A549 (cell line): ENCODE measurements around the gene FAR1. TPM values are rescaled to one million over a fixed set of nuclear protein-coding genes. Genes with fewer than 3 reads are reported as not detected.
"Not testable (repeated sequence)": the region's sequence is repeated elsewhere in the genome, so short reads cannot be mapped to it uniquely, and the experiment has no call there.

ENCODE experiments used
- ATAC-seq, 2 experiments: fragments of 200-7000 bp in 1 of 2; fragments of >200 bp in 1 of 2; cut with Nextera tagmentation in 1 of 2; cut with Tn5 transposase in 1 of 2; 3 replicates each; pipeline versions ENCODE4 v1.8.0 to v1.9.1; 2018 to 2020; ENCODE audit warnings: mild to moderate bottlenecking in 1 of 2, moderate library complexity in 1 of 2
- CTCF ChIA-PET: fragments of 300-600 bp; sonication (Branson Sonifier 250); formaldehyde crosslinking; extraction: SDS; loops from one replicate; lab custom pipeline; 2021; ENCODE audit warnings: antibody characterized with exemption, inconsistent platforms; lab: Yijun Ruan, JAX
- POLR2A ChIA-PET: fragments of 350-600 bp; formaldehyde crosslinking; extraction: SDS; loops from one replicate; lab custom pipeline; 2021; ENCODE audit warnings: antibody characterized with exemption, inconsistent platforms; lab: Yijun Ruan, JAX
- DNase-seq, 2 experiments: peaks; one replicate each; pipeline versions ENCODE4 v3.0.0 to v3.0.0-alpha.2; 2011 to 2016; ENCODE audit warnings: low read depth in 1 of 2, low spot score in 1 of 2
- FAIRE-seq: peaks from 2 replicates; lab custom pipeline; 2011; peaks lifted over from hg19 to GRCh38; lab: Jason Lieb, UNC
- H3K27ac ChIP-seq, 2 experiments: fragments of >200 bp; sonication (Bioruptor Twin); formaldehyde crosslinking; 3 replicates each; pipeline ENCODE4 v1.5.1; 2016 to 2017
- H3K4me1 ChIP-seq: fragments of >200 bp; sonication (Bioruptor Twin); formaldehyde crosslinking; 3 replicates; pipeline ENCODE4 v1.6.1; 2016
- H3K4me2 ChIP-seq: fragments of >200 bp; sonication (Bioruptor Twin); formaldehyde crosslinking; 3 replicates; pipeline ENCODE4 v1.6.1; 2016
- H3K4me3 ChIP-seq: fragments of >200 bp; sonication (Bioruptor Twin); formaldehyde crosslinking; 3 replicates; pipeline ENCODE4 v1.5.1; 2016
- H3K9me3 ChIP-seq: fragments of >200 bp; sonication (Bioruptor Twin); formaldehyde crosslinking; 3 replicates; pipeline ENCODE4 v1.6.1; 2016
- BHLHE40 ChIP-seq: IDR thresholded peaks from 2 replicates; pipeline ENCODE4 v1.6.1; 2012; ENCODE audit warnings: low read depth, low read length, inconsistent platforms
- CBX2 ChIP-seq: fragments of 200-600 bp; sonication (generic); IDR thresholded peaks from 2 replicates; pipeline ENCODE4 v1.6.1; 2016; ENCODE audit warnings: low read depth, mild to moderate bottlenecking, borderline replicate concordance
- CEBPB ChIP-seq, 2 experiments: fragments of >200 bp in 1 of 2; sonication (Bioruptor Twin) in 1 of 2; formaldehyde crosslinking in 1 of 2; IDR thresholded peaks; 2 replicates each; pipeline ENCODE4 v1.6.1; 2012 to 2016
- EHMT2 ChIP-seq: fragments of 200-600 bp; sonication (generic); IDR thresholded peaks from 2 replicates; pipeline ENCODE4 v1.6.1; 2016; ENCODE audit warnings: antibody characterized with exemption, low read depth, mild to moderate bottlenecking, moderate library complexity
- FOSB ChIP-seq: fragments of 250-450 bp; sonication (Bioruptor Pico); IDR thresholded peaks from 2 replicates; pipeline ENCODE4 v1.5.0; 2020; ENCODE audit warnings: mild to moderate bottlenecking, moderate library complexity
- FOSL2 ChIP-seq, 2 experiments: fragments of 450-650 bp in 1 of 2; fragments of >200 bp in 1 of 2; sonication (Bioruptor Twin) in 1 of 2; formaldehyde crosslinking; IDR thresholded peaks; 2 replicates each; pipeline versions ENCODE4 v1.5.0 to v1.6.1; 2016 to 2020; ENCODE audit warnings: mild to moderate bottlenecking in 1 of 2, moderate library complexity in 1 of 2
- FOXS1 ChIP-seq: fragments of 250-450 bp; sonication (Bioruptor Pico); IDR thresholded peaks from 2 replicates; pipeline ENCODE4 v1.5.0; 2020; ENCODE audit warnings: mild to moderate bottlenecking, moderate library complexity
- HEYL ChIP-seq: fragments of 250-450 bp; sonication (Bioruptor Pico); IDR thresholded peaks from 2 replicates; pipeline ENCODE4 v1.8.0; 2021; ENCODE audit warnings: mild to moderate bottlenecking, moderate library complexity
- KDM1A ChIP-seq: fragments of 200-600 bp; sonication (generic); IDR thresholded peaks from 2 replicates; pipeline ENCODE4 v1.6.1; 2016; ENCODE audit warnings: low read depth, mild to moderate bottlenecking
- KDM5A ChIP-seq: fragments of 200-600 bp; sonication (generic); IDR thresholded peaks from 2 replicates; pipeline ENCODE4 v1.6.1; 2016; ENCODE audit warnings: antibody characterized with exemption, mild to moderate bottlenecking
- NFE2L2 ChIP-seq: fragments of 150-350 bp; conservative IDR thresholded peaks from 2 replicates; pipeline ENCODE4 v1.6.1; 2014; ENCODE audit warnings: low read length
- NPAS2 ChIP-seq: fragments of 250-450 bp; sonication (Bioruptor Pico); IDR thresholded peaks from 2 replicates; pipeline ENCODE4 v1.8.0; 2022; ENCODE audit warnings: mild to moderate bottlenecking, moderate library complexity, borderline replicate concordance
- RAD21 ChIP-seq, 2 experiments: fragments of >200 bp in 1 of 2; sonication (Bioruptor Twin) in 1 of 2; formaldehyde crosslinking in 1 of 2; IDR thresholded peaks in 1 of 2; conservative IDR thresholded peaks in 1 of 2; 2 replicates in 1 of 2; 3 replicates in 1 of 2; pipeline ENCODE4 v1.6.1; 2012 to 2018; ENCODE audit warnings: inconsistent platforms in 1 of 2
- RNF2 ChIP-seq: fragments of 200-600 bp; sonication (generic); IDR thresholded peaks from 2 replicates; pipeline ENCODE4 v1.6.1; 2016; ENCODE audit warnings: low read depth, mild to moderate bottlenecking, antibody characterized with exemption, moderate library complexity, borderline replicate concordance
- TP53 ChIP-seq: fragments of 250-450 bp; sonication (Bioruptor Pico); IDR thresholded peaks from 2 replicates; pipeline ENCODE4 v1.5.0; 2021; ENCODE audit warnings: mild to moderate bottlenecking, moderate library complexity
- ZC3H11A ChIP-seq: fragments of 450-650 bp; IDR thresholded peaks from 2 replicates; pipeline ENCODE4 v1.6.1; 2014; ENCODE audit warnings: antibody characterized with exemption, mild to moderate bottlenecking
- ZFP36 ChIP-seq: fragments of 450-650 bp; IDR thresholded peaks from 2 replicates; pipeline ENCODE4 v1.6.1; 2014; ENCODE audit warnings: borderline replicate concordance; ENCODE audit not compliant: partially characterized antibody
- ZSCAN20 ChIP-seq: fragments of 250-450 bp; sonication (Bioruptor Pico); IDR thresholded peaks from 2 replicates; pipeline ENCODE4 v1.8.0; 2022; ENCODE audit warnings: mild to moderate bottlenecking, moderate library complexity
- WGBS: methylation state at CpG from one replicate; pipeline ENCODE4 v1.1.6; 2017; ENCODE audit errors: missing lambda C conversion rate; 5-methylcytosine and 5-hydroxymethylcytosine counted together
- polyA plus RNA-seq, 4 experiments: library from polyadenylated mRNA; depleted of rRNA in 3 of 4; stranded (reverse); fragments of >200 nt; fragmentation: RNase III in 1 of 4; extraction: RNeasy Plus Mini Kit Qiagen cat#74134 plus additional on column Dnase treatment in 1 of 4; gene quantifications; 2 replicates in 3 of 4; 3 replicates in 1 of 4; pipeline ENCODE4 v1.2.3, GENCODE V29; 2011 to 2017
- TF ChIP-seq, protein P1 (sequence below): fragments of >200 bp; sonication (Bioruptor Twin); formaldehyde crosslinking; IDR thresholded peaks from 2 replicates; pipeline ENCODE4 v1.6.1; 2016
- TF ChIP-seq, protein P2 (sequence below): IDR thresholded peaks from 2 replicates; pipeline ENCODE4 v1.6.1; 2012
- TF ChIP-seq, protein P3 (sequence below): fragments of 450-650 bp; IDR thresholded peaks from 2 replicates; pipeline ENCODE4 v1.6.1; 2014; ENCODE audit warnings: antibody characterized with exemption
- TF ChIP-seq, protein P4 (sequence below): IDR thresholded peaks from 2 replicates; pipeline ENCODE4 v1.6.1; 2012; ENCODE audit warnings: low read depth, borderline replicate concordance
- TF ChIP-seq, protein P5 (sequence below): fragments of 250-450 bp; sonication (Bioruptor Pico); IDR thresholded peaks from 2 replicates; pipeline ENCODE4 v1.5.0; 2021; ENCODE audit warnings: mild to moderate bottlenecking, moderate library complexity, borderline replicate concordance

FAR1 gene
- polyA plus RNA-seq, 2 of the 4 experiments (the other 2 are of a cell fraction), result 41.8 to 119 TPM

DNA sequence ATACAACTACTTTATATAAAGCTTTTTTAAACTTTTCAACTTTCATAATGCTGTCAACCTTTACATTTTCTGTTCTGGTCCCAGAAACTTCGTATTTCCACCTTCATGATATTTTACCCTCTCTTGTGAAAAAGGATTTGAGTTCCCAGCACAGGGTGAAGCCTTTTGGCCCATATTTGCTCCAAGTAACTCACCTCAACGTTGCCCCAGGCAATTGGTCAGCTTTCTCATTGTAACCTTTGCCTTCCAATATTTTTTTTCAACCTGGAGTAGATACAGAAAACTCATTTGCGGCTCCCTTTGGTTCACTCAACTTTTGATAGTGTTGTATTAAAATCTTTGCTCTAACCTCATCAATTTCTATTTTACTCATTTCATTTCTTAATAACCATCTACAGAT, 21.1 kb upstream of the FAR1 start:
- FAIRE-seq, result no peak
- Histone ChIP-seq H3K9me3 (no peaks in the 10 kb centered on the region), H3K4me3 (no peak overlapping the region), H3K4me2 (no peak overlapping the region)
- TF ChIP-seq CEBPB (IDR thresholded peaks at IDR 0.05) (no peak), KDM5A (no peak), EHMT2 (no peak), FOSB (CRISPR knock-in tag) (no peak), FOSL2 (IDR thresholded peaks at IDR 0.05) (no peak), FOSL2 (CRISPR knock-in tag; IDR thresholded peaks at IDR 0.05) (no peak), ZSCAN20 (CRISPR knock-in tag) (no peak)
- TF ChIP-seq, protein P1, sequence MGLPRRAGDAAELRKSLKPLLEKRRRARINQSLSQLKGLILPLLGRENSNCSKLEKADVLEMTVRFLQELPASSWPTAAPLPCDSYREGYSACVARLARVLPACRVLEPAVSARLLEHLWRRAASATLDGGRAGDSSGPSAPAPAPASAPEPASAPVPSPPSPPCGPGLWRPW, result no peak
- TF ChIP-seq, protein P2, sequence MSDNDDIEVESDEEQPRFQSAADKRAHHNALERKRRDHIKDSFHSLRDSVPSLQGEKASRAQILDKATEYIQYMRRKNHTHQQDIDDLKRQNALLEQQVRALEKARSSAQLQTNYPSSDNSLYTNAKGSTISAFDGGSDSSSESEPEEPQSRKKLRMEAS, result no peak
- TF ChIP-seq, all 56 proteins: peak for 0
- ChIA-PET POLR2A (no interaction called here), CTCF (interaction anchor here (0.6 kb wide), 2 partner anchors 10 to 652 kb away, joined by 3 read pairs; no protein-coding TSS in a partner anchor)
- Histone ChIP-seq H3K27ac (no peak overlapping the region), H3K4me1 (no peaks in the 10 kb centered on the region)
- DNase-seq, result no peak
- ATAC-seq, result no peak
- 30% methylated on average over 3 of the region's 3 CpGs for whole genome bisulfite sequencing

DNA sequence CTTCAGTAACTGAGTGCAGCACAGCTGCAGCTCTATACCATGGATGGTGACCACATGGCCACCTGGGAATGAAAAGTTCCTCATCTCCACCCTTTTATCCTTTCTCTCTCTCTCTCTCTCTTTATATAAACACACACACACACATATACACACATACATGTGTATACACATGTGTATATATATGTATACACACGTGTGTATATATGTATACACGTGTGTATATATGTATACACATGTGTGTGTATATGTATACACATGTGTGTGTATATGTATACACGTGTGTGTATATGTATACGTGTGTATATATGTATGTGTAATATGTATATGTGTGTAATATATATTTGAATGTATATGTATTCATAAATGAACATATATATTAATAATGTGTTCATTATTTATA, 18.8 kb upstream of the FAR1 start:
- TF ChIP-seq NPAS2 (CRISPR knock-in tag) (no peak), ZFP36 (no peak), NFE2L2 (no peak), ZC3H11A (no peak), TP53 (CRISPR knock-in tag) (no peak), FOXS1 (CRISPR knock-in tag) (no peak), BHLHE40 (no peak), CBX2 (no peak), KDM1A (no peak), RAD21 (conservative IDR thresholded peaks at IDR 0.05 in 1 of 2, IDR thresholded peaks at IDR 0.05 in 1 of 2) (no peak), HEYL (CRISPR knock-in tag) (no peak), RNF2 (no peak)
- TF ChIP-seq, protein P3, sequence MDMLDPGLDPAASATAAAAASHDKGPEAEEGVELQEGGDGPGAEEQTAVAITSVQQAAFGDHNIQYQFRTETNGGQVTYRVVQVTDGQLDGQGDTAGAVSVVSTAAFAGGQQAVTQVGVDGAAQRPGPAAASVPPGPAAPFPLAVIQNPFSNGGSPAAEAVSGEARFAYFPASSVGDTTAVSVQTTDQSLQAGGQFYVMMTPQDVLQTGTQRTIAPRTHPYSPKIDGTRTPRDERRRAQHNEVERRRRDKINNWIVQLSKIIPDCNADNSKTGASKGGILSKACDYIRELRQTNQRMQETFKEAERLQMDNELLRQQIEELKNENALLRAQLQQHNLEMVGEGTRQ, result no peak
- TF ChIP-seq, protein P4, sequence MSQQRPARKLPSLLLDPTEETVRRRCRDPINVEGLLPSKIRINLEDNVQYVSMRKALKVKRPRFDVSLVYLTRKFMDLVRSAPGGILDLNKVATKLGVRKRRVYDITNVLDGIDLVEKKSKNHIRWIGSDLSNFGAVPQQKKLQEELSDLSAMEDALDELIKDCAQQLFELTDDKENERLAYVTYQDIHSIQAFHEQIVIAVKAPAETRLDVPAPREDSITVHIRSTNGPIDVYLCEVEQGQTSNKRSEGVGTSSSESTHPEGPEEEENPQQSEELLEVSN, result no peak
- TF ChIP-seq, protein P2, result no peak
- TF ChIP-seq, protein P5, sequence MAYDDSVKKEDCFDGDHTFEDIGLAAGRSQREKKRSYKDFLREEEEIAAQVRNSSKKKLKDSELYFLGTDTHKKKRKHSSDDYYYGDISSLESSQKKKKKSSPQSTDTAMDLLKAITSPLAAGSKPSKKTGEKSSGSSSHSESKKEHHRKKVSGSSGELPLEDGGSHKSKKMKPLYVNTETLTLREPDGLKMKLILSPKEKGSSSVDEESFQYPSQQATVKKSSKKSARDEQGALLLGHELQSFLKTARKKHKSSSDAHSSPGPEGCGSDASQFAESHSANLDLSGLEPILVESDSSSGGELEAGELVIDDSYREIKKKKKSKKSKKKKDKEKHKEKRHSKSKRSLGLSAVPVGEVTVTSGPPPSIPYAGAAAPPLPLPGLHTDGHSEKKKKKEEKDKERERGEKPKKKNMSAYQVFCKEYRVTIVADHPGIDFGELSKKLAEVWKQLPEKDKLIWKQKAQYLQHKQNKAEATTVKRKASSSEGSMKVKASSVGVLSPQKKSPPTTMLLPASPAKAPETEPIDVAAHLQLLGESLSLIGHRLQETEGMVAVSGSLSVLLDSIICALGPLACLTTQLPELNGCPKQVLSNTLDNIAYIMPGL (CRISPR knock-in tag), result no peak
- H3K27ac ChIP-seq, result no peak overlapping the region
- CTCF ChIA-PET, result interaction anchor here (1.1 kb wide), 1 partner anchor 73 kb away, joined by 4 read pairs; no protein-coding TSS in a partner anchor

DNA sequence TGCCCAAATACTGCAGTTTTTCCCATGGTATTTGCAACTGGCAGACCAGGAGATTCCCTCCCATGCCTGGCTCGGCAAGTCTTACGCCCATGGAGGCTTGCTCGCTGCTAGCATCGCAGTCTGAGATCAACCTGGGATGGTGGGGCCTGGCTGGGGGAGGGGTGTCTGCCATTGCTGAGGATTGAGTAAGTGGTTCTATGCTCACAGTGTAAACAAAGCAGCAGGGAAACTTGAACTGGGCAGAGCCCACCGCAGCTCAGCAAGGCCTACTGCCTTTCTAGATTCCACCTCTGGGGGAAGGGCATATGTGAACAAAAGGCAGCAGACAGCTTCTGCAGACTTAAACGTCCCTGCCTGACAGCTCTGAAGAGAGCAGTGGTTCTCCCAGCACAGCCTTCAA, 17.0 kb upstream of the FAR1 start:
- DNase-seq, ATAC-seq, CTCF ChIA-PET, POLR2A ChIA-PET, H3K4me2 ChIP-seq, H3K4me3 ChIP-seq, H3K4me1 ChIP-seq, H3K27ac ChIP-seq, FAIRE-seq, H3K9me3 ChIP-seq: not testable (repeated sequence)
- 0% methylated on average over 2 of the region's 6 CpGs for WGBS

More for the DNA sequence above, 18.8 kb upstream of the FAR1 start:
- DNase-seq (no peak), FAIRE-seq (no peak), ATAC-seq (no peak)
- 13% methylated on average over 4 of the region's 4 CpGs for WGBS
- Histone ChIP-seq H3K4me2 (no peak overlapping the region), H3K9me3 (no peaks in the 10 kb centered on the region), H3K4me3 (no peak overlapping the region), H3K4me1 (no peaks in the 10 kb centered on the region)
- POLR2A ChIA-PET, result no interaction called here
